GF-D8 (cell line): Measurements from ENCODE around the gene MRPL21.

ENCODE experiments used
- DNase-seq: peaks from one replicate; lab custom pipeline; 2025; lab: John Stamatoyannopoulos, UW

The MRPL21 gene

GRCh38 chr11:68935066-68935465 is 31.4 kb upstream of the MRPL21 start:
- DNase-seq: no peak

GRCh38 chr11:68934666-68935065 is 31.0 kb upstream of the MRPL21 start:
- DNase-seq: no peak

GRCh38 chr11:68934321-68934645 is 30.7 kb upstream of the MRPL21 start:
- DNase-seq: no peak

- DNase-seq: no peak
Measured at GRCh38 chr11:68933605-68934320, 30.1 kb upstream of the MRPL21 start.

GRCh38 chr11:68932933-68933577 is 29.4 kb upstream of the MRPL21 start:
- DNase-seq: no peak

GRCh38 chr11:68932358-68932757 is 28.7 kb upstream of the MRPL21 start:
- DNase-seq: no peak

- DNase-seq: no peak
Measured at GRCh38 chr11:68931911-68932310, 28.3 kb upstream of the MRPL21 start.

- DNase-seq: no peak
Measured at GRCh38 chr11:68930991-68931855, 27.6 kb upstream of the MRPL21 start.

GRCh38 chr11:68929706-68930570 is 26.3 kb upstream of the MRPL21 start:
- DNase-seq: no peak

GRCh38 chr11:68929135-68929534 is 25.5 kb upstream of the MRPL21 start:
- no peak for DNase-seq

- DNase-seq: peak; percentile 74
Measured at GRCh38 chr11:68928136-68928880, 24.7 kb upstream of the MRPL21 start.

- peak; percentile 58 for DNase-seq
Measured at GRCh38 chr11:68927280-68928135, 23.9 kb upstream of the MRPL21 start.

- no peak for DNase-seq
Measured at GRCh38 chr11:68925611-68926010, 22.0 kb upstream of the MRPL21 start.

- DNase-seq: peak; percentile 19
Measured at GRCh38 chr11:68924073-68924925, 20.7 kb upstream of the MRPL21 start.

- DNase-seq: no peak
Measured at GRCh38 chr11:68923614-68924013, 20.0 kb upstream of the MRPL21 start.

GRCh38 chr11:68916439-68916838 is 12.8 kb upstream of the MRPL21 start:
- DNase-seq: no peak

GRCh38 chr11:68914761-68915160 is 11.1 kb upstream of the MRPL21 start:
- no peak for DNase-seq

- DNase-seq: no peak
Measured at GRCh38 chr11:68913188-68913587, 9.6 kb upstream of the MRPL21 start.

- no peak for DNase-seq
Measured at GRCh38 chr11:68912254-68912653, 8.6 kb upstream of the MRPL21 start.
